NCI-H187 treated with DMSO at 0.1 percent for 48 hours (cell line): ENCODE data around the gene PAIP1.
"Not testable (repeated sequence)": the region's sequence is repeated elsewhere in the genome, so short reads cannot be mapped to it uniquely, and the experiment has no call there.

Experiments
- DNase-seq: peaks from one replicate; lab custom pipeline; 2025; lab: John Stamatoyannopoulos, UW

PAIP1 gene

GRCh38 chr5:43570450-43571158 lies 13.7 kb upstream of the PAIP1 start:
- DNase-seq = no peak

GRCh38 chr5:43569236-43569746 lies 12.4 kb upstream of the PAIP1 start:
- no peak for DNase-seq

DNA sequence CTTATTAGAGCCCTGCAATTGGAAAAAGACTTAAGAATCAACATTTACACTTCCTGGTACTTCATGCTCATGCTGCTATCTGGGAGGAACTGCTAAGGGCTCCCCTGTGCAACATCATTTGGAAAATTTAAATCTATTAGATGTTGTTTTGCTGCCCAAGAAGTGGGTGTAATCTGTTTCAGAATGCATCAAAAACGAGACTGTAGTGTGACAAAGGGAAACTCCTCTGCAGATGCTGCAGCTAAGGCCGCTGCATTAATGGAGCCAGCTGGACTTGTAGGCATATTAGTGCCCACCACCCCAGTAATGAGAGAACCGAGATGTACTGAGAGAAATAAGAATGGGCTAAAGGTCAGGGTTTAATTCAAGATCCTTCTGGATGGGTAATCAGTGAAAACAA lies 11.1 kb upstream of the PAIP1 start:
- DNase-seq = no peak

DNA sequence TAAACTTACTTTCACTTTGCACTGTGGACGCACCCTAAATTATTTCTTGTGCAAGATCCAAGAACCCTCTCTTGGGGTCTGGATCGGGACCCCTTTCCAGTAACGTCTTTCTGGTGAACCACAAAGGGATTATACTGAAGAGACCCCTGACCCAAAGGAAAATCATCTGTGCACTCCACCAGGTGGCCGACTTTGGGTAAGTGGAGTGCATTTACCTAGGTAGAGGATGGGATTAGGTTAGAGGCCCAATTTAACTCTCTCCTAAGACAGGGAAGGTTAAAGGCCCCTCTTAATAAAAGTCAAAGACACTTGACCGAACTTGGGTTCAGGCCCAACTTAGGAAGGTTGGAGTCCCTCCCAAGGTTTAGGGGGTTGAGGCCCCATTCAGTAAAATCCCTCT lies 8.2 kb upstream of the PAIP1 start:
- DNase-seq = no peak

DNA sequence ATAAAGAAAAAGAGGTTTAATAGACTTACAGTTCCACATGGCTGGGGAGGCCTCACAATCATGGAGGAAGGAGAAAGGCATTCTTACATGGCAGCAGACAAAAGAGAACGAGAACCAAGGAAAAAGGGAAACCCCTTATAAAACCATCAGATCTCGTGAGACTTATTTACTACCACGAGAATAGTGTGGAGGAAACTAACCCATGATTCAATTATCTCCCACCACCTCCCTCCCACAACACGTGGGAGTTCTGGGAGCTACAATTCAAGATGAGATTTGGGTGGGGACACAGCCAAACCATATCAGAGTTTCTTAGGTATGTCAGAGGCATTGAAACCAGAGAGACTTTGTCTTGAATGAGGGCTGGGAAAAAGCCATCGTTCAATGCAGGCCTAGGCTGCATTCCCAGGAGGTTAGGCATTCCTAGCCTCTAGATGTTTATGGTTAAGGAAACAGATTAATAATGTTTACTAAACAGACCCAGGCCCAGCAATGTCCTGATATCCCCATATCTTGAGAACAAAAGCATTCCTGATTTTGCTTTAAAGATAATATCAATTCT lies 7.5 kb upstream of the PAIP1 start:
- DNase-seq = no peak

- no peak for DNase-seq
Observed at GRCh38 chr5:43563321-43563720, 6.4 kb upstream of the PAIP1 start.

DNA sequence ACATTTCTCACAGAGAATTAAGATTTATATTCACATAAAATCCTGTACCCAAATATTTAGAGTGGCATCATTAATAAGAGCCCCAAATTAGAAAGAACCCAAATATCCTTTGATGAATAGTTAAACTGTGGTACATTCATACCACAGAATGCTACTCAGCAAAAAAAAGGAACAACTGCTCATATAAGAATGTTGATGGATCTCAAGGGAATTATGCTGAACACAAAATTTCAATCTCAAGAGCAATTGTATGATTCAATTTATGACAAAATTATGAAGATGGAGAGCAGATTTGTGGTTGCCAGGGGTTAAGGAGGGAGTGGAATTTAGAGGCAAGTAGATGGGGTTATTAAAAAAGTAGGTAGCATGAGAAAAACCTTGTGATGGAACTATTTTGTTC lies 4.5 kb upstream of the PAIP1 start:
- no peak for DNase-seq

- no peak for DNase-seq
Observed at GRCh38 chr5:43560128-43560527, 3.3 kb upstream of the PAIP1 start.

DNA sequence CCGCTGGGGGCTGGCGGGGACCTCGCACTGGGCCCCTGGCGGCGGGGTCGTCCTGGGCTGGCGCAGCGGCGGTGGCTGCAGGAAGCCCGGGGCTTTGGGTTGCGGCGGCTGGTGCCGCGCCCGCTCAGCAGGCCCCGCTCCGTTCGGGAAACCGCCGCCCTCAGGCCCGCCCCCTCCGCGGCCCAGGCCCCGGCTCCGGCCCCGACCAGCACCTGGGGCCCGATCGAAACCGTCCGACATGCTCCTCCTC lies 345 bp downstream of the PAIP1 start:
- not testable (repeated sequence) for DNase-seq

DNA sequence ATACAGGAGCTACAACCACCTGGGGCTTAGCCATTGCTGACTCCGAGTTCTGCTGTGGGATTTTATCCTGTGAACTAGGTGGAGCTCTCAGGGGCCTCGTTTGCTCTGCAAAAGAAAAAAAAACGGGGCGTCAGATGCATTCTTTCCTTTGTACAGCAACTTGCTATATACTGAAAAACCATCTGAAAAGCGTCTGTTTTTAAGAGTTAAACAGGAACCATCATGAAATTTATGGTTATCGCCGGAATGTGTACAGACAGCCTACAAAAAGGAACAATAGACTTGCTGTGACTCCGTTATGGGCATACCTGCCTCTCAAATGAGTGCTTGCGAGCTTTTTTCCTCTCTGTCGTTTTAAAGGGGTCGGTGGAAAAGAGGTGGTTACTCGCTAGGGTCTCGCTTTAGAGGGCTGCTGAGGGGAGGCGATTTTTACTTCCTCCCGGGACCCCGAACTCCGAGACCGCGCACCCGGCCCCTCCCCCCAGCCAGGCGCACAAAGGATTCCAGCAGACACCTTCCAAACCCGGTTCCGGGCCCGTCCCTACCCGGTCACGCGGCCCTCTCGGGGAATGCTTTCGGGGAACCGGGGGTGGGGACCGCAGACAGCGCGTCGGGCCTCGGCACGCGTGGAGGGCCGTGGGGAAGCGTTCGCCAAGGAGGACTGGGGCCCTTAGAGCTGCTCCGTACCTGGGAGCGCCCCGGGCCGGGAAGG lies 826 bp downstream of the PAIP1 start:
- DNase-seq = no peak

- DNase-seq = no peak
Observed at GRCh38 chr5:43554497-43554896, 2.4 kb downstream of the PAIP1 start.

GRCh38 chr5:43553381-43553780 lies 3.5 kb downstream of the PAIP1 start:
- no peak for DNase-seq

GRCh38 chr5:43551731-43552130 lies 5.1 kb downstream of the PAIP1 start:
- no peak for DNase-seq

DNA sequence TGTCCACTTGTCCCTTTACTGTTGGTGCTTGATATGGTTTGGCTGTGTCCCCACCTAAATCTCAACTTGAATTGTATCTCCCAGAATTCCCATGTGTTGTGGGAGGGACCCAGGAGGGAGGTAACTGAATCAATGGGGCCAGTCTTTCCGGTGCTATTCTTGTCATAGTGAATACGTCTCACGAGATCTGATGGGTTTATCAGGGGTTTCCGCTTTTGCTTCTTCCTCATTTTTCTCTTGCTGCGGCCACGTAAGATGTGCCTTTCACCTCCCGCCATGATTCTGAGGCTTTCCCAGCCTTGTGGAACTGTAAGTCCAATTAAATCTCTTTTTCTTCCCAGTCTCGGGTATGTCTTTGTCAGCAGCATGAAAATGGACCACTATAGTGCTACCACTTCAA lies 7.6 kb downstream of the PAIP1 start:
- not testable (repeated sequence) for DNase-seq

- DNase-seq = no peak
Observed at GRCh38 chr5:43548358-43548757, 8.5 kb downstream of the PAIP1 start.

- no peak for DNase-seq
Observed at GRCh38 chr5:43547532-43547931, 9.3 kb downstream of the PAIP1 start.

DNA sequence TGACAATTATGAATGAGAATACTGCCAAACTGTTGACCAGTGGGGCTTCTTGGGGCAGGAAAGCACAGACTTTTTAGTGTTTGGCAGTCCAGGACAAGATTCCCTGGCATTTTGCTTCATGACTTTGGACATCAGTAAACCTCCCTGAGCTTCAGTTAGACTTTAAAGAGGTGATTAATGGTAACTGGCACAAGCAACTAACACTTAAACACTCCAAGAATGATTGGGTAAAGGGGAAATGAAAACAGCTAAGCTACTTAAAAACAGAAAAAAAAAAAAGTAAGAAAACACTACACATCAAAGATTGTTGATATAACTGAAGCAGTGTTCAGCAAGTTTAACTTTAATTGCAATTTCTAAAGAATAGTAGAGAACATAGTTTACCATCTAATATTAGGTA lies 13.4 kb downstream of the PAIP1 start:
- DNase-seq = no peak

GRCh38 chr5:43540746-43541145 lies 16.1 kb downstream of the PAIP1 start:
- DNase-seq = no peak

DNA sequence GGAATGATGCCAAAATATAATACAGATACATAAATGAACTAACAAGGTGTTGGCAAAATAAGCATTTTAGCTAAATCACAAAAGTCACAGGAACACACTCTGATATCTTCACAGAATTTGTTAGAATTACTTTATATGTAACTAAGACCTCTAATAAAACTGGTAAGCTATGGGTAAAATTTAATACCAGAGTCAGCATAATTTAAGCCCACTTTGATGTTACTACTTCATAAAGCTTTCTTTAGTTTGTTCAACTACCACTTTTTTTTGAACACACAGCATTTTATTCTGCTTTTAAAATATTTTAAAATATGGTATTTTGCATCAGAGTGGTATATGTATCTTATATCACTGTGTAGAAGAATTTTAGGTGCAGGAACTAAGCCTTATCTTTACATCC lies 19.9 kb downstream of the PAIP1 start:
- no peak for DNase-seq

GRCh38 chr5:43533646-43534045 lies 23.2 kb downstream of the PAIP1 start:
- DNase-seq = no peak

- DNase-seq = no peak
Observed at GRCh38 chr5:43530648-43531047, 26.2 kb downstream of the PAIP1 start.

GRCh38 chr5:43523662-43524072 lies 33.2 kb downstream of the PAIP1 start:
- DNase-seq = no peak

DNA sequence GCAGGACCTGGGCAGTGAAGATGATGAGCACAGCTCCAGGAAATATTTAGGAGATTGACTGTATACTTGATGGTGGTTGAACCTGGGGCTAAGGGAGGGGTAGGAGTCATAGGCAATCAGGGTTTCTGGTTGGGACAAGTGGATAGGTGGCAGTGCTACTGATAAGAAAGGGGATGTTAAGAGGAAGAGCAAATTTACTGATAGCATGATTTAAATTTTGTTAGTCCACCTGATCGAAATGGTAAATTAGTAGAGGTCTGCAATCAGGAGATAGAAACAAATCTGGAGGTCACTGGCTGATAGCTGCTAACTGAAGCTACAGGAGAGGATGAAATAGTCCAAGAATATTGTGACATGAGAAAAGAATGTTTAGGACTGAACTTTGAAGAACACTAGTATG lies 36.3 kb downstream of the PAIP1 start:
- DNase-seq = no peak

DNA sequence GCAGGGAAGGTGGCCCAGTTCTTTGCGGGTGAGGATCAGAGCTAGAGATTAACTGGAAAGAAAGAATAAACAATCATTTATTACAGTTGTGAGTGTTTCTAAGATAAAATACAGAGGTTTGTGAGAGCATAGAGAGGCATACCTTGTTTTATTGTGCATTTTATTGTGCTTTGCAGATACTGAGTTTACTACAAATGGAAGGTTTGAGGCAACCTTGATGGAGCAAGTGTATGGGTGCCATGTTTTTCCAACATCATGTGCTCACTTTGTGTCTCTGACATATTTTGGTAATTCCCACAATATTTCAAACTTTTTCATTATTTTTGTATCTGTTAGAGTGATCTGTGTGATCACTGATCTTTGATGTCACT lies 41.2 kb downstream of the PAIP1 start:
- DNase-seq = no peak
